ENCODE data around the gene PACSIN1.

- TF ChIP-seq CTCF (IDR thresholded peaks at IDR 0.05): no peak
- no peak for TF ChIP-seq EP300 (IDR thresholded peaks at IDR 0.05)
- no peak for TF ChIP-seq POLR2AphosphoS5 (IDR thresholded peaks at IDR 0.05)
Measured at GRCh38 chr6:34536959-34537848, 71.3 kb downstream of the PACSIN1 start.
